Progenitor cell of endocrine pancreas (in vitro differentiated cells): ENCODE measurements around the gene CD37. TPM values are rescaled to one million over a fixed set of nuclear protein-coding genes. Genes with fewer than 3 reads are reported as not detected.

Experiments
- DNase-seq: peaks from one replicate; pipeline ENCODE4 v3.0.0; 2021; ENCODE audit warnings: low spot score; ENCODE audit not compliant: unreplicated experiment
- H3K27ac Mint-ChIP-seq: 2 replicates; pipeline ENCODE4 v1.8.0; 2021; ENCODE audit warnings: mild to moderate bottlenecking, moderate library complexity, mixed read lengths
- H3K27me3 Mint-ChIP-seq: 2 replicates; pipeline ENCODE4 v1.8.0; 2021; ENCODE audit warnings: mixed read lengths
- H3K36me3 Mint-ChIP-seq: 2 replicates; pipeline ENCODE4 v1.8.0; 2022; ENCODE audit warnings: mixed read lengths; ENCODE audit not compliant: insufficient read depth
- H3K4me1 Mint-ChIP-seq: 2 replicates; pipeline ENCODE4 v1.8.0; 2021; ENCODE audit warnings: low read depth, mixed read lengths
- H3K4me3 Mint-ChIP-seq: 2 replicates; pipeline ENCODE4 v1.8.0; 2021; ENCODE audit warnings: low read depth, mild to moderate bottlenecking, moderate library complexity, mixed read lengths
- H3K9me3 Mint-ChIP-seq: 2 replicates; pipeline ENCODE4 v1.8.0; 2021; ENCODE audit warnings: low read depth, mixed read lengths
- CTCF ChIP-seq: fragments of 200-600 bp; sonication (generic); IDR thresholded peaks from one replicate; pipeline ENCODE4 v1.5.0; 2021; ENCODE audit warnings: antibody characterized with exemption, mild to moderate bottlenecking; ENCODE audit not compliant: unreplicated experiment
- total RNA-seq: library from RNA; stranded (reverse); gene quantifications from 2 replicates; pipeline ENCODE4 v1.2.1, GENCODE V29; 2021

Gene CD37
- total RNA-seq, 1 donor from 2014 or later, result not detected

- TF ChIP-seq CTCF, result no peak
- H3K27me3 Mint-ChIP-seq, result peaks cover 9% of the 10 kb centered on the region
- H3K27ac Mint-ChIP-seq, result no peak overlapping the region
Measured at GRCh38 chr19:49374665-49375434, 39.6 kb downstream of the CD37 start.

GRCh38 chr19:49378512-49378911 lies 43.3 kb downstream of the CD37 start:
- Mint-ChIP-seq H3K36me3 (peaks cover 1% of the 10 kb centered on the region), H3K4me3 (no peak overlapping the region), H3K4me1 (no peaks in the 10 kb centered on the region), H3K27me3 (peaks cover 12% of the 10 kb centered on the region), H3K9me3 (peaks cover 8% of the 10 kb centered on the region), H3K27ac (no peak overlapping the region)
- no peak for TF ChIP-seq CTCF
- DNase-seq, result no peak

More at GRCh38 chr19:49374665-49375434, 39.6 kb downstream of the CD37 start:
- no peaks in the 10 kb centered on the region for H3K4me1 Mint-ChIP-seq
- H3K9me3 Mint-ChIP-seq, result peaks cover 3% of the 10 kb centered on the region
- peaks cover 2% of the 10 kb centered on the region for H3K36me3 Mint-ChIP-seq
- no peak for DNase-seq
- no peak overlapping the region for H3K4me3 Mint-ChIP-seq

- Mint-ChIP-seq H3K9me3 (peaks cover 11% of the 10 kb centered on the region), H3K27me3 (peaks cover 12% of the 10 kb centered on the region), H3K27ac (no peak overlapping the region), H3K36me3 (peaks cover 1% of the 10 kb centered on the region), H3K4me1 (no peaks in the 10 kb centered on the region), H3K4me3 (no peak overlapping the region)
- DNase-seq, result no peak
- TF ChIP-seq CTCF, result no peak
Measured at GRCh38 chr19:49380391-49380790, 45.2 kb downstream of the CD37 start.

- Mint-ChIP-seq H3K4me3 (no peak overlapping the region), H3K27ac (no peak overlapping the region), H3K4me1 (no peaks in the 10 kb centered on the region), H3K36me3 (peaks cover 1% of the 10 kb centered on the region), H3K9me3 (peaks cover 11% of the 10 kb centered on the region), H3K27me3 (peaks cover 10% of the 10 kb centered on the region)
- no peak for TF ChIP-seq CTCF
- no peak for DNase-seq
Measured at GRCh38 chr19:49382639-49383038, 47.4 kb downstream of the CD37 start.

GRCh38 chr19:49383599-49383998 lies 48.4 kb downstream of the CD37 start:
- H3K27ac Mint-ChIP-seq, result no peak overlapping the region
- no peak overlapping the region for H3K4me3 Mint-ChIP-seq
- DNase-seq, result no peak
- peaks cover 1% of the 10 kb centered on the region for H3K36me3 Mint-ChIP-seq
- H3K27me3 Mint-ChIP-seq, result peaks cover 9% of the 10 kb centered on the region
- H3K9me3 Mint-ChIP-seq, result peaks cover 11% of the 10 kb centered on the region
- H3K4me1 Mint-ChIP-seq, result no peaks in the 10 kb centered on the region
- no peak for TF ChIP-seq CTCF
